GDM1 (cell line): ENCODE results near the gene EEFSEC.
A peak's percentile ranks its signal among the peaks of the same experiment; 100 is the strongest.

Experiments
- DNase-seq: peaks from one replicate; lab custom pipeline; 2025; lab: John Stamatoyannopoulos, UW

EEFSEC gene

DNA sequence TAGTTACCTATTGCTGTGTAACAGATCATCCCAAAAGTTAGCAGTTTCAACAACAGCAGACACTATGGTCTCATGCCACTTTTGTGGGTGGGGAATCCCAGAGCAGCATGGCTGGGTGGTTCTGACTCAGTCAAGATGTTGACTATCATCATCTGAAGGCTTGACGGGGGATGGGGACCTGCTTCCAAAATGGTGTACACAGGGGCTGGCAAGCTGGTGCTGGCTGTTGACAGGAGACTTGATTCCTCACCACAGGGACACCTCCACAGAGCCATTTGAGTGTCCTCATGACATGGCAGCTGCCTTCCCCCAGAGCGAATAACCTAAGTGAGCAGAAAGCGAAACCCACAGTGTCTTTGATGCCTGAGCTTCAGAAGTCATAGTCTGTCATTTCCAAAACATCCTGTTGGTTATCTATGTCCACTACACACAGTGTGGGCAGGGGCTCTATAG, 294.3 kb downstream of the EEFSEC start:
- DNase-seq: no peak

DNA sequence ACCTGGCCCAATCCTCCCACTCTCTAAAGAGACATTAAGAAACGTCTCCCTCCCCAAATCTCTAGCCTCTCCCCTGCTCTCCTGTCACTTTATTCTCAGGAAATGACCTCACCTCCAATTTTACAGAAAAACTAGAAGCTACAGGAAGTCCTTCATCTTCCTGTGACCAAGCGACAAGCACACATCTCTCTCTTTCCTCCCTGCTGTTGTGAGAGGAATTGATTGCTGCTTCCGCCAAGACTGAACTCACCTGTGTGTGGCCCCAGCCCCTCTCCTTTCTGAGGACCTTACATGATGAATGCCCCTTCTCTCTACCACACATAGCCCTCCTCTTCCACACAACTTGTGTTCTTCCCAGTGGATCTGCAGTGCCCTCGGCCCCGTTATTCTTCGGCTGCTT, 295.2 kb downstream of the EEFSEC start:
- no peak for DNase-seq

DNA sequence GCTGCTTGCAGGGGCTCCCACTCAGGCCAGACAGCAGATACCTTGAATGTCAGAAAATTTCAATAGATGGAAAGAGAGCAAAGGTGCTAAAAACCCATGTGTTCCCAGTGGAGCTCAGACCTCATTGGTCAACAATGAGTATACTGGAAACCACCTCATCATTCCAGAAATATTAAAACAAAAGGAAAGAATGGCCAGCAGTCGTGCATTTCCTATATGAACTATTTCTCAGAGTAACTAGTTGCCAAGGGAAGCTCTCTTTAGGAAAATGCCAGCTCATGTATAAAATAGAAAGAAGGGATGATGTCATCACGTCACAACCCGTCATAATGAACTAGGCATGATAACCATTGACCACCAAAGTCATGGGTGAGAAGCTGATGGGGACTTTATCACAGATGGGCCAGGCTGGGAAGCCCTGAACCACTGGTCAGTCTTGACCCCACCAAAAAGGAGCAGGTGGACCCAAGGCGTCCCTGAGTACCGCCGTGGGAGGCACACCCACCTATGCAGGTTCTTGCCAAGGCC, 295.9 kb downstream of the EEFSEC start:
- no peak for DNase-seq

DNA sequence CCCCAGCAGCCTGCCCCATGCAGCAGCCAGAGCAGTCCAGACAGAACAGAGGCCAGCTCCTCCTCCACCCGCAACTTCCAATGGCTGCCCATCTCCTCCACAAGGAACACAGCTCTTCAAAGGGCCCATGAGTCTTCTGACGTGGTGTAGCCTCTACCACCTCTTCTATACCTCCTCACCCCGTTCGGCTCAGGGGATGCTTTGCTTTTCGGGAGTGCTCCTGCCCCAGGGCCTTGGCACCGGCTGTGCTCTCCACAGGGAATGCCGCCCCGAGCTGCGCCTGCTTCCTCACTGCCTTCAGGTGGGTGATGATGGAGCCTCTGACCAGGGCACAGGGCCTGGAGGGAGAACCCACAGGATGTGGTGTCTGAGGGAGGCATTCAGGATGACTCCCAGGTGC, 298.8 kb downstream of the EEFSEC start:
- DNase-seq: no peak

DNA sequence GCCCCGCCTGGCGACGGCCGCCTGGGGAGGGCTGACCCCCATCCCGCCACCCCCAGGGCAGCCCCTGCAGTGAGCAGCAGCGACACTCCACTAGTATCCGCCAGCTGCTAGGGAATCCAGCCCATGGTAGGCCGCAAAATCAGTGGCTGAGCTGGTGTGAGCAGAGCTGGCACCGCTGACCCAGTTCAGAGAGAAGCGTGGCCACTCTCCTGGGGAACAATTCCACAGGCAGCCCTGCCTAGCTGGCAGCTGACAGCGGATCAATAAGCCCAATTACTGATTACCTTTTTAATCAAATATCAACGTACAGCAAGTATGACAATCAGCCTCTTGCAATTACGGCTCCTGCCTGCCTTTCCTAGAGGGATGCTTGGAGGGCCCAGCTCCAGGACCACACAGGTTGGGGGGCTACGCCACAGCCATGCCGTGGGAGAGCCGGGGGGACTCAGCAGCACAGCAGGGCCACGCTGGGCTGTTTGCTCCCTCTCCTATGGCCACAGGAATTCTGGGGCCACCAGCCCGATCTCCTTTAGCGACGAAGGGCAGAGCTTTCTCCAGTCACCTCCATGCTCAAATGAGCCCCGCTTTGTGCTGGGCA, 299.5 kb downstream of the EEFSEC start:
- no peak for DNase-seq

DNA sequence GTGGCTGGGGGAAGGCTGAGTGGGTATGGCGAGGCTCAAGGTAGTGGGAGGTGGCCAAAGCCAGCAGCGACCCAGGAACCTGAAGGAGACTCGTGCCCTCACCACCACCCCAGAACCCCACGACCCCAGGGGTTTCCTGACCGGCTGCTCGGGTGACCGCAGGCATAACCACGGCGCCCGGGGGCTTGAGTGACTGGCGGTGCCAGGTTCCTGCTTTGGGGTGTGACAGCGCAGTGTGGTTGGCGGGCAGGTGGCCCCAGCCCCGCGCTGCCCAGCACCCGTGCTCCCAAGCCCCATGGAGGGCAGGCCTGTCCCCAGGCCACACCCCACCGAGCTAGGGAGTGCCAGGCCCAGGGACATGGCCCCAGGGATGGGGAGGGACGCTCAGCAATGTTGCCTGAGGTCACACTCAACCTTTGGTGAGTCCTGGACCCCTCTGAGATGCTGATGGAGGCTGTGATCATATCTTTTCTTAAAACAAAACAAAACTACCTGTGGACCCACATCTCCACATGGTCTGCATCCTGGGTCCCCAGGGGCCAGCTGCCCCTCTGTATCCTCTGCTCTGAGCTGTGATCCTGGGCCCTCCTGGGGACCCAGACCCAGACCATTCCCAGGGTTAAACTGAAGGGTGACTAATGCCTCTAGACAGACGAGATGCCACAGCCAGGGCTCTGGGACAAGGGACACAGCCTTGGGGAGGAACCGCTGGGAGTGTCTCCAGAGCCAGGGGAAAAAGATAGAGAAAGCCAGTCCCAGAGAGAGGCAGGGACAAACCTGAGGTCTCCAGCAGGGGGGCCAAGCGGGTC, 300.4 kb downstream of the EEFSEC start:
- DNase-seq: peak; percentile 60

DNA sequence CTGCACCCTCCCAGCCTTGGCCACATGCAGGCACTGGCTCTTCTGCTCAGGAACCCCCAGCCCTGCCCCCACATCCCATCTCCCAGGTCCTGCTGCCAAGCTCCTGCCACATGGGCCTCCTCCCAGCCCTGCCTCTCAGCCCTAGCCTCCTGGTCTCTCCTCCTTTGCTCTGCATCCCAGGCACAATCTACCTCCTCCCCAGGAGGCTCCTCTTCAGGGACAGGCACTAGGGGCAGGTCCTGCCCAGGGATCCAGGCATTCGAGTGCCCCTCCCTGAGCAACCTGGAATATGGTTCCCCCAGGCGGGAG, 301.0 kb downstream of the EEFSEC start:
- no peak for DNase-seq

DNA sequence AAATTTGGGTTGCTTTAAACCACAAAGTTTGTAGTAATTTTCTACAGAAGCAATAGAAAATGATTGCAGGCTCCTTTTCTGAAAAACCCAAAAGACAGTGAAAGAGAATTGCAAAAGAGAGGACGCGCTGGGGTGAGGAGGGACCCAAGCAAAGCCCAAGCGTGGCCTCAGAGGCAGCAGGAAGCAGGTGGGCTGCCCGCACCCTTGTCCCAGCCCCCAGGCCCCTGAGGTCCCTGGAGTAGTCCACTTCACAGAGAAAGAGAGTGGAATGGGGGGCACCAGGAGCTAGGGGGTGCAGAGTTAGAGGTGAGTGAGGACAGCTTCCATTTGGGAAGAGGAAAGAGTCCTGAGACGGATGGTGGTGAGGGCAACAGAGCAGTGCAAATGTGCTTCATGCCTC, 301.8 kb downstream of the EEFSEC start:
- DNase-seq: no peak

DNA sequence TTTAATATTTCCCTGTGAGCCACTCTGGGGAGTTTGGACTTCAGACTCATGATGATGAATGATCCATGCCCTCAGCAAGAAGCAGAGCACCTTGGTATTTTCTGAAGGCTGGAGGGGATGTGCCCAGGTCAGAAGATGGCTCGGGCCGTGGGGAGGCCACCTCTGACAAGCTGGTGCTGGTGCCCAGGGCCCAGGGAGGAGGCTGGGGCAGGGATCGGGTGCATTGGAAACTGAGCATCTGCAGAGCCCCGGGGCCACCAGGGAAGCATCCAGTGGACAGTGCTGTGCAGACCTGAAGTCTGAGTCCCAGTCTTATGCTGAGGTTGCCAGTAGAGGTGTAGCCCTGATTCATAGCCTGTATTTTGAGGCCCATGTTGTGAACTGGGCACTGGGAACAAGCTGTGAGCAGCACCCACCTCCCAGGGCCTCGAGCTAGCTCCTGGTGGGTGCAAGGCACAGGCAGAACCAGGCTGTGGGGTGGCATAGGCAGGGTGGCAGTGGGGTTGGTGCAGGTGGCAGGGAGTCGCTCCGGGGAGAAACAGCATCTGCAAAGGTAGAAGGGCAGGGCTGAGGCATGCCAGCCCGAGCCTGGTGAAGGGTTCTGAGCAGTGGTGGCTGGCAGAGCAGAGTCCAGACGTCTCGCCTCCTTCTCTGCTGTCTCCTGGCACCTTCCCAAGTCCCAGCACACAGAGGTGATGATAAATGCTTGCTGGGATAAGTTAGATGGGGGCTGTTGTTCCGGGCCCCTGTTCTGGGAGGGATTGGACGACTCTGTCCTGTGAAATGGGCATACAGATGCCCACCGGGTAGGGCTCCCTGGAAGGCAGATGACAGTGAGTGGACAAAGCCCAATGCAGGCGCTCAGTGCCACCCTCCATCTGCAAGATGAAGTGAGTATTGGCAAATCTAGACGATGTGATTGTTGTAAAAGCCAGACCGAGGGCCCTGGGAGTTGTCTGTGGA, 302.8 kb downstream of the EEFSEC start:
- no peak for DNase-seq

DNA sequence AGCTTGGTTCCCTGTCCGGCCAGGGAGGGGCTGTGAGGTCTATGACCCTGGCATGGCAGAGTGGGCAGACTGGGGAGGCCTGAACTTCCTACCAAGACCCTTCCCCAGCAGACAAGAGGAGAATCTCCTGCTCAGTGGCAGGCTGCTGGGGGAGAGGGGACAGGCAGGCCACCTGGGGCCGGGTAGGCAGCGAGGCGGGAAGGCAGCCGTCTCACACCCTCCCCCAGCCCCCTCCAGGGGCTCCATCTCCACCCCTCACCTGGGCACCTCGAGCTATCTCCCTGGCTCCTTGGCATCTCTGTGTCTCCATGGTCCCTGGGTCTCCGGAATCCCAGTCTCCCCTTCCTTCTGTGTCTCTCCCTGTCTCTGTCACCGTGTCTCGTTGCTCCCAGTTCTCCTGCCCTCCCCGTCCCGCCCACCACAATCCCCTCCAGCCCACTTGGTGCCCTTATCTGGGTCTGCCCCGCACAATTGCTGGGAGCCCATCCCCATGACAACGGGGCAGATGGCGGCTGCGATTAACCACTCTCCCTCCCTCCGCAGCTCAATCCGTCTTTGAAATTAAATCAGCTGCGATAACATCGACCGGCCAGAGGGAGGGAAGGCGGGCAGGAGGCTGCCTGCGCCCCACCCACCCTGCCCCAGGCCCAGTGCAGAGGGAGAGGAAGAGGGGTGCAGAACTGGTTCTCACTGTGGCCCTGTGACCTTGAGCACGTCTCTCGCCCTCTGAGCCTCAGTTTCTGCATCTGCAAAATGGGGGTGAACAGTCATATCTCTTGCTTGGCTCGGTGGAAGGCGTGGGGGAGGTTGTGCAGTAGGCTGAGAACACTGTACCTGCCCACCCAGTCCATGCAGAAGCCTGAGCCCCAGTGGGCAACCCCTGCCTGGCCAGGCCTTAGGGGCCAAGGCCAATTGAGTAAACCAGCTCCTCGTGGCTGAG, 303.8 kb downstream of the EEFSEC start:
- DNase-seq: no peak

DNA sequence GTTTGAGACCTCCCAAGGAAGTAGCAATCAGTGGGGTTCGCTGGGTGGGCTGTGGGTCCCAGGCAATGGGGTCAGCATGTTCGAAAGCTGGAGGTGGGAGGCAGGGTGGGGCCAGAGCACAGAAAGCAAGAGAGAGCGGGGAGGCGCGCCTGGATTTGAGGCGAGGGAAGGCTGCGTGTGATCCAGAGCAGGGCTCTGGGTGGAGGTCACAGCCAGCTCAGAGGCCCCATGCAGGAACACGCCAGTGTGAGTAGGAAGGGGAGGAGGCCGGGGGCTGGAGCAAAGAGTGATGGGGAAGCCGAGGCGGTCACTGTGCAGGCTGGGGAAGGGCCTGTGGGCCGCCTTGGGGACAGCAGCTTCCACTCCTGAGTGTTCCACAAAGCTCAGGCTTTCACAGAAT, 304.7 kb downstream of the EEFSEC start:
- no peak for DNase-seq
